Peyer's patch (tissue), 4 donors: ENCODE results near the gene FOXA3. TPM values are rescaled to one million over a fixed set of nuclear protein-coding genes. Genes with fewer than 3 reads are reported as not detected.
"Not testable (repeated sequence)": the region's sequence is repeated elsewhere in the genome, so short reads cannot be mapped to it uniquely, and the experiment has no call there.

Experiments
- DNase-seq, 3 donors: peaks; one replicate each; pipeline ENCODE4 v3.0.0-alpha.2; 2017 to 2019
- H3K27ac ChIP-seq, 4 donors: fragments of 200-600 bp; sonication (generic); one replicate each; pipeline ENCODE4 v1.5.1; 2016 to 2019
- H3K27me3 ChIP-seq, 2 donors: fragments of 200-600 bp; sonication (generic); one replicate each; pipeline ENCODE4 v1.5.1; 2019
- H3K36me3 ChIP-seq, 3 donors: fragments of 200-600 bp; sonication (generic); one replicate each; pipeline ENCODE4 v1.5.1; 2016 to 2019
- H3K4me1 ChIP-seq, 4 donors: fragments of 200-600 bp; sonication (generic); one replicate each; pipeline ENCODE4 v1.5.1; 2016 to 2019
- H3K4me3 ChIP-seq, 4 donors: fragments of 200-600 bp; sonication (generic); 1 replicate in 3 of 4; 2 replicates in 1 of 4; pipeline ENCODE4 v1.5.1; 2016 to 2019; ENCODE audit warnings: mild to moderate bottlenecking in 1 of 4
- H3K9me3 ChIP-seq, 4 donors: fragments of 200-600 bp; sonication (generic); one replicate each; pipeline ENCODE4 v1.5.1; 2016 to 2019; ENCODE audit warnings: mild to moderate bottlenecking in 1 of 4
- POLR2A ChIP-seq, 2 donors: fragments of 450-650 bp; IDR thresholded peaks; one replicate each; pipeline ENCODE4 v1.5.1; 2017; ENCODE audit warnings: antibody characterized with exemption in 2 of 2, mild to moderate bottlenecking in 2 of 2, moderate library complexity in 2 of 2
- total RNA-seq, 4 donors: library from RNA; depleted of rRNA; stranded (reverse); fragments of >200 nt; gene quantifications; one replicate each; pipeline ENCODE4 v1.1.0, GENCODE V29; 2016
- TF ChIP-seq, protein P1 (sequence below), 6 experiments: fragments of 450-650 bp in 4 of 6; fragments of 200-600 bp in 2 of 6; sonication (generic) in 1 of 6; IDR thresholded peaks; one replicate each; pipeline ENCODE4 v1.5.1; 2017 to 2019; ENCODE audit warnings: antibody characterized with exemption in 6 of 6, mild to moderate bottlenecking in 3 of 6, moderate library complexity in 1 of 6

Gene FOXA3
- total RNA-seq, 4 donors from 2014 or later = 9.1 to 17.0 (median 10.6) TPM

DNA sequence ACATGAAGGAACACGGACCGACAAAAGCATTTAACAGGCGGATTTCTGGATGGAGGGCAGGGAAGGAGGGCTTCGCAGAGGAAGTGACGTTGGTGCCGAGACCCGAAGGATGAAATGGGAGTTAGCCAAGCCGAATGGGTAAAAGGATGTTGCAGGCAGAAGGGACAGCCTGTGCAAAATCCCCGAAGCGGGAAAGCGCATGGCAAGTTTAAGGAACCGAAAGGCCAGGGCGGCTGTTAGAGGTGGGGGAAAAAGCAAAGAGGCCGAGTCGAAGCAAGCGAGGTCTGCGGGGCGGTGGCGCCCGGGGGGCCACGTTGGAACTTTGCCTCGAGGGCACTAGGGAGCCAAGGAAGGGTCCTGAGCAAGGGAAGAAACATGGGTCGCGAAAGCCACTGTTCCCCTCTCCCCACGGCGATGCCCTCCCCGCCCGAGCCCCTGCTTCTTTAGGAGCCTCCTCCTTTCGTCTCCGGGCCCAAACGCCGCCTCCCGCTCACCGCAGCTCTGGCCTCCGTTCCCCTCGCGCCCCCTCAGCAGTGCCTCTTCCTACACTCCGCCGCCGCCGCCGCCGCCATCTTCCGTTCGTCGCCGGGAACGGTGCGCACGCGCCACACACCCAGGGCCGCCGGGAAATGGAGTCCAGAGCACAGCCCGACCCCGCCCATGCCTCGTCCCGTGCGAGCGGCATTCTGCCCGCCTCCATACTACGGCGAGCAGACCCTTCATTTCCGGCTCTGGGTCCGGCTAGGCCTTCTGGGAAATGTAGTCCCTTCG is 1.4 kb upstream of the FOXA3 start, which contains the start of gene SYMPK:
TSS of gene SYMPK (minus strand) at position 584 of the 771 bp plus-strand sequence. CDS start 8,652 bp downstream, outside the sequence.
- no peaks in the 10 kb centered on the region for H3K27me3 ChIP-seq
- H3K36me3 ChIP-seq = peaks cover 0 to 11% (median 0%) of the 10 kb centered on the region in 3 donors
- H3K9me3 ChIP-seq = no peaks in the 10 kb centered on the region
- DNase-seq = peak; percentile 98 to 99 (median 99)
- TF ChIP-seq, protein P1, sequence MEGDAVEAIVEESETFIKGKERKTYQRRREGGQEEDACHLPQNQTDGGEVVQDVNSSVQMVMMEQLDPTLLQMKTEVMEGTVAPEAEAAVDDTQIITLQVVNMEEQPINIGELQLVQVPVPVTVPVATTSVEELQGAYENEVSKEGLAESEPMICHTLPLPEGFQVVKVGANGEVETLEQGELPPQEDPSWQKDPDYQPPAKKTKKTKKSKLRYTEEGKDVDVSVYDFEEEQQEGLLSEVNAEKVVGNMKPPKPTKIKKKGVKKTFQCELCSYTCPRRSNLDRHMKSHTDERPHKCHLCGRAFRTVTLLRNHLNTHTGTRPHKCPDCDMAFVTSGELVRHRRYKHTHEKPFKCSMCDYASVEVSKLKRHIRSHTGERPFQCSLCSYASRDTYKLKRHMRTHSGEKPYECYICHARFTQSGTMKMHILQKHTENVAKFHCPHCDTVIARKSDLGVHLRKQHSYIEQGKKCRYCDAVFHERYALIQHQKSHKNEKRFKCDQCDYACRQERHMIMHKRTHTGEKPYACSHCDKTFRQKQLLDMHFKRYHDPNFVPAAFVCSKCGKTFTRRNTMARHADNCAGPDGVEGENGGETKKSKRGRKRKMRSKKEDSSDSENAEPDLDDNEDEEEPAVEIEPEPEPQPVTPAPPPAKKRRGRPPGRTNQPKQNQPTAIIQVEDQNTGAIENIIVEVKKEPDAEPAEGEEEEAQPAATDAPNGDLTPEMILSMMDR (IDR thresholded peaks at IDR 0.05) = no peak
- TF ChIP-seq POLR2A (IDR thresholded peaks at IDR 0.05) = peak in 1 of 2 donors; percentile 22
- H3K4me3 ChIP-seq = peak within 1 kb of the TSS; percentile 75 to 88 (median 88)
- H3K4me1 ChIP-seq = peaks cover 3 to 22% (median 11%) of the 10 kb centered on the region in 4 donors
- H3K27ac ChIP-seq = peak within 1 kb of the TSS; percentile 91 to 94 (median 92)

DNA sequence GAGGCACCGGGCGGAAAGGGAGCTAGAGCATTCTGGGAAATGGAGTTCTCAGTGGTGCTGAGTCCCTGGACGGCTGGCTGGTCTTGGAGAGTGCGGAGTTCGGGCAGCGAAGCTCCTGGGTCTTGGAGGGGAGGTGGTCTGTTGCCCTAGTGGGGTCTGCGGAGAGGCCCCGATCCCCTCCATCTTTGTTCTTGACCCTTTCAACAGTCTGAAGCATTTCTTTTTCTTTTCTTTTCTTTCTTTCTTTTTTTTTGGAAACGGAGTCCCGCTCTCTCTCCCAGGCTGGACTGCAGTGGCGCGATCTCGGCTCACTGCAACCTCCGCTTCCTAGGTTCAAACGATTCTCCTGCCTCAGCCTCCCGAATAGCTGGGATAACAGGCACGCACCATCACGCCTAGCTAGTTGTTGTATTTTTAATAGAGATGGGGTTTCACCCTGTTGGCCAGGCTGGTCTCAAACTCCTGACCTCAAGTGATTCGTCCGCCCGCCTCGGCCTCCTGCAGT is 739 bp upstream of the FOXA3 start:
- Histone ChIP-seq H3K4me3 (peak overlapping the region; percentile 75 to 88 (median 88)), H3K4me1 (peaks cover 3 to 22% (median 11%) of the 10 kb centered on the region in 4 donors), H3K9me3 (no peaks in the 10 kb centered on the region), H3K36me3 (peaks cover 0 to 11% (median 0%) of the 10 kb centered on the region in 3 donors), H3K27ac (peak overlapping the region in 2 of 4 donors; percentile 83 to 94), H3K27me3 (no peaks in the 10 kb centered on the region)
- DNase-seq = no peak
- TF ChIP-seq POLR2A (IDR thresholded peaks at IDR 0.05) = no peak
- TF ChIP-seq, protein P1 (IDR thresholded peaks at IDR 0.05) = no peak

DNA sequence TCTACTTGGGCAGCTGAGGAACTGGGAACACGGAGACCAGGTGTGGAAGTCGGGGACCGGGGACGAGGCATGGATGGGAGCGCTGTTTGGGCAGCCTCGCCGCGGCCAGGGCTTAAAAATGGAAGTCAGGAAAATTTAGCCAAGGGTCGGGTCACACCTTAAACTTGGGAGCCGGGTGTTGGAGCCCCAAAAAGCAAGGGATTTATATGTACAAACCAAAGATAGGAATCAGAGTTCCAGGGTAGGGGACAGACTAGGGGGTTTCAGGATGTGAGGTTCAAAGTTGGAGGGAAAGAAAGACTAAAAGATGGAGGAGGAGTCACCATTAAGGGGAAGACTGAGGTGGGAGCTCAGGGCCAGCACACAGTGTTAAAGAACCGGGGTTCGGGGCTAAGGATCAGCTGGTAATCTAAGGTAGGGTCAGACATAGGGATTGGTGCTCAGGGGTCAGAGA is 530 bp downstream of the FOXA3 start:
- Histone ChIP-seq H3K27me3 (no peaks in the 10 kb centered on the region), H3K36me3 (no peaks in the 10 kb centered on the region), H3K9me3 (no peaks in the 10 kb centered on the region), H3K4me1 (peaks cover 3 to 22% (median 11%) of the 10 kb centered on the region in 4 donors), H3K4me3 (peak overlapping the region; percentile 75 to 88 (median 88)), H3K27ac (peak overlapping the region; percentile 49 to 83 (median 64))
- no peak for DNase-seq
- TF ChIP-seq, protein P1 (IDR thresholded peaks at IDR 0.05) = no peak
- TF ChIP-seq POLR2A (IDR thresholded peaks at IDR 0.05) = no peak

DNA sequence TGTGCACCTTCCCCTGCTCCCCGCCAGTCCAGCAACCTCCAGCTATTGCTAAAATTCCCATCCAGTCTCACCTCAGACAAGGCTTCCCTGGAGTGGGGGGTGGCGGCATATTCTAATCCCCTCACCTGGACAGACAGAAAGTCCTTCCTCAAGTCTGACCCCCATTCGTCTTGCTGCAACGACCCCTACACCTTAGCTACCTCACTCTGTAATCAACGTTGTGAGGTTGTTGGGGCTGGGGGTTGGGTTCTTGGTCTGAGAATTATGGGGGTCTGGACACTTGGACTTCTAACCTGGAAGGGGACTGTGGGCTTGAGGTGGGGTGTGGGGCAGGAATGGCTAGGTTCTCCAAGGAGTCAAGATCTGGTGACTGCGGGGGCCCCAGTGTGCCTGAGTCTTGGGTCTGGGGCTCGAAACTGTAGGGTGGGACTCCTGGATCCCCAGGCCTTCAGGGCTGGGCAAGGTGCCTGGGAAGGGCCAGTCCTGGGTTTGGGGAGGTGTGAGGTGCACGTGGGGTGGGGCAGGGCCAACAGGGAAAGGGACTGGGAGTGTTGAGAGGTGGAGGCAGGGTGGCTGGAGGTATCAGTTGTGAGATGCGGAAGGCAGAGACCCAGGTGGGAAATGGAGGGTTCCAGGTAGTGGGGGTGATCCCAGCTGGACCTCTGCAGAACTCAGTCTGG is 1.3 kb downstream of the FOXA3 start:
- H3K4me1 ChIP-seq = peaks cover 3 to 22% (median 11%) of the 10 kb centered on the region in 4 donors
- DNase-seq = peak in 1 of 3 donors; percentile 52
- H3K27ac ChIP-seq = peak overlapping the region in 3 of 4 donors; percentile 63 to 83 (median 65)
- H3K27me3 ChIP-seq = no peaks in the 10 kb centered on the region
- H3K4me3 ChIP-seq = peak overlapping the region in 3 of 4 donors; percentile 3 to 88 (median 87)
- no peaks in the 10 kb centered on the region for H3K9me3 ChIP-seq
- H3K36me3 ChIP-seq = no peaks in the 10 kb centered on the region
- TF ChIP-seq POLR2A (IDR thresholded peaks at IDR 0.05) = no peak
- TF ChIP-seq, protein P1 (IDR thresholded peaks at IDR 0.05) = no peak

DNA sequence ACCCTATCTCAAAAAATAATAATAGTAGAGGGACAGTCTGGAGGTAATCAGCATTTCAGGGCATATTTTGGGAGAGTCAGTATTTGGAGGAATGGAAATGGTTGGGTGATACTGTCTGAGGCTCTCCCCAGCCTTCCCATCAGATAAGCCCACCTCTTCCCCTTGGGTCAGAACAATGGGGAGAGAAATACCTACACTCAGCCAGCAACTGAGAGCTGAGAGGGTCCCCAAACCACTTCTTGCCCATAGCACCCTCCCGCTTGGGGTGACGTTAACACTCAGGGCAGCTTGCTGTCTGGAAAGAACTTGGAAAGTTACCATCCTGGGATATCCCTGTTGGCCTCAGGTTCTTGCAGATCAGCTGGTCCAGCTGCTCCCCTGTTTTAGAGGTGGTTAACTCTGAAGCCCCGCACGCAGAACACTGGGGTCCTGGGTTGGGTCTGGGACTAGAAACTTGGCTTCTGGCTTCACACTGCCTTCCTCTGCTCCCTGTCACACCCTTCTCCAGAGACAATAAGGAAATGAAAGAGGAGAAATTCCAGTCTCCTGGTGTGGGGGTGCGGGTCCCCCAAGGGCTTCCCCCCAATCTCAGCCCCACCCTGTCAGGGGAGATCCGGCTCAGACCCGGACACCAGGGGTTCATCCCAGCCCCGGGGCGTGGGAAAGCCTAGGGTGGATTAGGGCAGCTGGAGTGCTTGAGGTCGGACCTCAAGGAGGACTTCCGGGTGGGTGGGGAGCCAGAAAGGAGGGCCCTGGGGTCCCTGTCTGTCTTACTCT is 2.5 kb downstream of the FOXA3 start:
- Histone ChIP-seq H3K9me3 (no peaks in the 10 kb centered on the region), H3K27ac (peak overlapping the region in 3 of 4 donors; percentile 63 to 68 (median 65)), H3K27me3 (no peaks in the 10 kb centered on the region), H3K4me3 (peak overlapping the region in 3 of 4 donors; percentile 8 to 88 (median 87)), H3K36me3 (no peaks in the 10 kb centered on the region), H3K4me1 (peaks cover 3 to 18% (median 10%) of the 10 kb centered on the region in 4 donors)
- TF ChIP-seq, protein P1 (IDR thresholded peaks at IDR 0.05) = no peak
- peak in 1 of 2 donors; percentile 40 for TF ChIP-seq POLR2A (IDR thresholded peaks at IDR 0.05)
- peak in 2 of 3 donors; percentile 52 to 69 for DNase-seq

DNA sequence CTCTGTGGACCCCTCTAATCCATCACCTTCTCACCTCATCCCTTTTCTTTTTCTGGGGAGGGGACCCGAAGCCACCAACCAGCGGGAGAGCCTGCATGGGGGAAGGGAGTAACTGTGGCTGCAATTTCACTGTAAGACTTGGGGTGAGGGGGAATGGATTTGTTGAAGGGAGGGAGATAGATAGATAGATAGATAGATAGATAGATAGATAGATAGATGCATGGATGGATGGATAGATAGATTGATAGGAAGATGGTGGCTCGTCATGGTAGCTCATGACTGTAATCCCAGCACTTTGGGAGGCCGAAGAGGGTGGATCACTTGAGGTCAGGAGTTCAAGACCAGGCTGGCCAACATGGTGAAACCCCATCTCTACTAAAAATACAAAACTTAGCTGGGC is 3.1 kb downstream of the FOXA3 start:
- peak overlapping the region in 2 of 4 donors; percentile 87 to 88 for H3K4me3 ChIP-seq
- peaks cover 0 to 11% (median 8%) of the 10 kb centered on the region in 4 donors for H3K4me1 ChIP-seq
- not testable (repeated sequence) for DNase-seq, H3K27me3 ChIP-seq, H3K36me3 ChIP-seq, H3K9me3 ChIP-seq
- H3K27ac ChIP-seq = peak overlapping the region in 3 of 4 donors; percentile 63 to 68 (median 65)
